ENCODE data around the gene AAGAB. TPM values are rescaled to one million over a fixed set of nuclear protein-coding genes. Genes with fewer than 3 reads are reported as not detected.

The AAGAB gene
- total and polyA plus RNA-seq, 8 donors: 7.1 to 16.3 (median 13.0) TPM

GRCh38 chr15:67215102-67215501 is 39.4 kb downstream of the AAGAB start:
- Histone ChIP-seq H3K4me3 (no peak overlapping the region), H3K36me3 (no peaks in the 10 kb centered on the region), H3K27me3 (no peaks in the 10 kb centered on the region), H3K4me1 (no peaks in the 10 kb centered on the region), H3K9me3 (no peaks in the 10 kb centered on the region), H3K27ac (no peak overlapping the region)
- ATAC-seq (no peak), DNase-seq (no peak), FAIRE-seq (no peak)
- intact Hi-C loops (cut with DNase I): no loop called here
- no peak for TF ChIP-seq CTCF (IDR thresholded peaks at IDR 0.05)
- WGBS, 2 donors: 87 to 96% methylated on average over 6 of the region's 6 CpGs

GRCh38 chr15:67212684-67213367 is 41.6 kb downstream of the AAGAB start:
- no peak overlapping the region for H3K4me3 ChIP-seq
- intact Hi-C loops (cut with DNase I): no loop called here
- H3K36me3 ChIP-seq: peaks cover 0 to 7% (median 0%) of the 10 kb centered on the region in 3 donors
- 85 to 96% methylated on average over 4 of the region's 4 CpGs for WGBS, 2 donors
- H3K9me3 ChIP-seq: no peaks in the 10 kb centered on the region
- ATAC-seq: no peak
- H3K27me3 ChIP-seq: no peaks in the 10 kb centered on the region
- DNase-seq: no peak
- no peaks in the 10 kb centered on the region for H3K4me1 ChIP-seq
- FAIRE-seq: no peak
- H3K27ac ChIP-seq: no peak overlapping the region
- TF ChIP-seq CTCF (IDR thresholded peaks at IDR 0.05): no peak

- no peak overlapping the region for H3K27ac ChIP-seq
- 92 to 93% methylated on average over 5 of the region's 5 CpGs for WGBS, 2 donors
- no peak for TF ChIP-seq CTCF (IDR thresholded peaks at IDR 0.05)
- peaks cover 0 to 7% (median 0%) of the 10 kb centered on the region in 3 donors for H3K36me3 ChIP-seq
- ATAC-seq (no peak), DNase-seq (no peak), FAIRE-seq (no peak)
- no peaks in the 10 kb centered on the region for H3K4me1 ChIP-seq
- H3K27me3 ChIP-seq: no peaks in the 10 kb centered on the region
- intact Hi-C loops (cut with DNase I): no loop called here
- no peak overlapping the region for H3K4me3 ChIP-seq
- H3K9me3 ChIP-seq: no peaks in the 10 kb centered on the region
Observed at GRCh38 chr15:67210555-67211168, 43.8 kb downstream of the AAGAB start.

- no peak for FAIRE-seq
- Histone ChIP-seq H3K4me3 (no peak overlapping the region), H3K4me1 (no peaks in the 10 kb centered on the region), H3K9me3 (no peaks in the 10 kb centered on the region), H3K27ac (no peak overlapping the region), H3K27me3 (no peaks in the 10 kb centered on the region), H3K36me3 (peaks cover 0 to 7% (median 0%) of the 10 kb centered on the region in 3 donors)
- no peak for DNase-seq
- no peak for TF ChIP-seq CTCF (IDR thresholded peaks at IDR 0.05)
- intact Hi-C loops (cut with DNase I): no loop called here
- WGBS, 2 donors: 73 to 97% methylated on average over 2 of the region's 2 CpGs
- no peak for ATAC-seq
Observed at GRCh38 chr15:67208396-67208795, 46.1 kb downstream of the AAGAB start.
